Kidney glomerular epithelial cell (primary cell): Measurements from ENCODE around the gene TPO.

Experiments
- DNase-seq: peaks from one replicate; lab custom pipeline; 2025; lab: John Stamatoyannopoulos, UW

TPO gene

DNA sequence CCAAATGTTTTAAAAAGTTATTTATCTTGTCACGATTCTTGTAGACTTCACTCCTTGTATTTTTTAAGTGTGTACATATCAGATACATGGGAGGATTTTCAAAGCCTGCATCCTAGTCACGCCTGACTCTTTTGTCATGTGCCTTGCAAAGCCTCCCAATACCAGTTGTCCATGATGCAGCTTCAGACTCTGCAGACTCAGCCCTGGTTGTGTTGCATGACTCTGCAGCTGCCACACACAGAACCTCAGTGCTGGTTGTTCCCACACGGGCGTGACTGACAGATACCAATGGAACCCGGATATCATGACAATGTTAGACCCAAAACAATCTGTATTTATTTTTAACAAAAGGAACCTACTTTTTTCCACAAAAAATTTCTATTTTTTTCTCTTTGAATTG lies 38.2 kb downstream of the TPO start:
- DNase-seq, result no peak

GRCh38 chr2:1453561-1453960 lies 40.3 kb downstream of the TPO start:
- DNase-seq, result no peak

GRCh38 chr2:1454346-1454745 lies 41.1 kb downstream of the TPO start:
- no peak for DNase-seq

- DNase-seq, result no peak
These were observed 42.2 kb downstream of the TPO start for GRCh38 chr2:1455466-1455865.

- DNase-seq, result no peak
These were observed 45.2 kb downstream of the TPO start for GRCh38 chr2:1458432-1458831.

DNA sequence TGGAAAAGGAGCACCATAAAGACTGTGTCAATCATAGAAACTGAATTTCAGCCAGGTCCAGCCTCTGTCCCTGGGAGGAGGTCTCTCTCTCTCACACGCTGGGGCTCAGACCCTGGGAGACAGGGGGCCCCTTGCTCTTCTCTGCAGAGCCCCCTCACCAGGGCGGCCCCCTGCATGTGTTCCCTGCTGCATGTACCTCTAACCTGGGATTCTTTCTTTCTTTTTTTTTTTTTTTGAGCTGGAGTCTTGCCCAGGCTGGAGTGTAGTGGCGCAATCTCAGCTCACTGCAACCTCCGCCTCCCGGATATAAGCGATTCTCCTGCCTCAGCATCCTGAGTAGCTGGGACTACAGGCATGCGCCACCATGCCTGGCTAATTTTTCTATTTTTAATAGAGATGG lies 46.5 kb downstream of the TPO start:
- DNase-seq, result no peak

GRCh38 chr2:1460851-1461418 lies 47.7 kb downstream of the TPO start:
- DNase-seq, result no peak

DNA sequence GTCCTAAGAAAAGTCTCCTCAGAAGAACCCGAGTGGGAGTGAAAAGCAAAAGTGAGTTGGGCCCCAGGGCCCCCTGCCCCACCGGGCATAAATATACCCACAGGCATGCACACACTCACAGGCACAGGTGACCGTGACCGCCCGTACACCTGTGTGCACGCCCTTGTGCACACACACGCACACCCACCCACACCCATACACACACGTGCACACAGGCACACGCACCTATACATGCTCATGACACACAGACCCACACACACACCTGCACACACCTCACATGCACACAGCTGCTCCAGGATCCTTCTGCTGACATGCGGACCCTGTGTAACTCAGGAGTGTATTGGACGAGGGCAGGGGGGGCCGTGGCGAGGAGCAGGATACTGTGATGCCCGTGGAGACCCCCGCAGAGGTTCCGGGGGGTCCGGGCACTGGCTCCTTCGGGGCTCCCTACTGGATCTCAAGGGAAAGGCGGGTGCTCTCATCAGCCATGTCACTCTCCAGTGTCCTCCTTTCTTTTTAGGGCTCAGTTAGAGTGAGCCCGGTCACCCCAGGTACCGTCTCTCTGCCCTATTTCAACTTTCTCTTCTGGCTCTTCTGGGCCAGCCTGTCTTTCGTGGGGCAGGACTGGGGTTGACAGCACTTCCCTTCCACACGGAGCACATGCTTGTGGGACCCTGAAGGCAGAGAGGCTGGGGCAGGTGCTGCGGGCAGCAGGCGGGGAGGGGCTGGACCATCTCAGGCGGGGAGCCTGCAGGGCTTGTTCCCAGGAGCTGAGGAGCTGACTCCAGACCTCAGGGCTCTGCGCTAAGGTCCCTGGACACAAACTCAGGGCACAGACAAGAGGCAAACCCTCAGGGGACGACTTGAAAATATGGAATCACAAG lies 48.5 kb downstream of the TPO start:
- DNase-seq, result no peak

GRCh38 chr2:1462994-1463393 lies 49.7 kb downstream of the TPO start:
- DNase-seq, result no peak

GRCh38 chr2:1472350-1472749 lies 59.1 kb downstream of the TPO start:
- no peak for DNase-seq

GRCh38 chr2:1476617-1477195 lies 63.4 kb downstream of the TPO start:
- no peak for DNase-seq

GRCh38 chr2:1477196-1478040 lies 64.2 kb downstream of the TPO start:
- no peak for DNase-seq

DNA sequence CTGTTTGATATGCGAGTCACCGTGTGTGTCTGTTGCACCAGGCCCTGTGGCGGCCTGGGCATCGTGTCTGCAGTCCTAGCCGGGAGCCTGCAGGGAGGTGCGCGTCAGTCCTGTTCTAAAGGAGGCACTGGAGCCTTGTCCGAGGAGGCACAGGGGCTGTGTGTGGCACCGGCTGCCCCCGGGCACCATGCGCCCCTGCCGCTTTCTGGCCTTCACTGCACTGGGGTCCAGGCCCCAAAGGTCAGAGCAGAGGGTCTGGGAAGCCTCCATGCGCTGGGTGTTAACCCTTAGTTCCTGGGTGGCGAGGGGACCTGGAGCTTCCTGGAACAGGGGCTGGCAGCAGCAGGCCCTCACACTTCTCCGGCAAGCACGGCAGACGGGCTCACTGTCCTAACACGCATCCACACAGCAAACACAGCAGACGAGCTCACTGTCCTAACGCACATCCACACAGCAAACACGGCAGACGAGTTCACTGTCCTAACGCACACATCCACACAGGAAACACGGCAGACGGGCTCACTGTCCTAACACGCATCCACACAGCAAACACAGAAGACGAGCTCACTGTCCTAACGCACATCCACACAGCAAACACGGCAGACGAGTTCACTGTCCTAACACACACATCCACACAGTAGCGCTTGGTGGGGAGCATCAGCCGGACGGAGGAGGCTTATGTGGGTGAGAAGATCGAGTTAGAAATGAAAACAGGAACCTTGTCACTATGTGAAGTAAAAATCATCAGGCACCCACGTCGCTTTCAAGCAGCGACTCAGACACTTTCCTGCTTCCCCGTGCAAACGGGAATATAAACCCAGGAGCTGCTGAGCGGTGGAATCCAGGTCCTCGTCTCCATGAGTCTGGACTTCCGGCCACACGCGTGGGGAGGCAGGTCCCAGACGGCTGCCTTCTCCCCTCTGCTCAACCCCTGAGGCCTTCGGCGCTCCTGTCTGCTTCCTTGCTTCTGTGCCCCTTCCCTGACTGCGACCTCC lies 65.3 kb downstream of the TPO start:
- DNase-seq, result no peak

GRCh38 chr2:1479346-1479745 lies 66.1 kb downstream of the TPO start:
- DNase-seq, result no peak

- no peak for DNase-seq
These were observed 67.4 kb downstream of the TPO start for GRCh38 chr2:1480671-1481076.

DNA sequence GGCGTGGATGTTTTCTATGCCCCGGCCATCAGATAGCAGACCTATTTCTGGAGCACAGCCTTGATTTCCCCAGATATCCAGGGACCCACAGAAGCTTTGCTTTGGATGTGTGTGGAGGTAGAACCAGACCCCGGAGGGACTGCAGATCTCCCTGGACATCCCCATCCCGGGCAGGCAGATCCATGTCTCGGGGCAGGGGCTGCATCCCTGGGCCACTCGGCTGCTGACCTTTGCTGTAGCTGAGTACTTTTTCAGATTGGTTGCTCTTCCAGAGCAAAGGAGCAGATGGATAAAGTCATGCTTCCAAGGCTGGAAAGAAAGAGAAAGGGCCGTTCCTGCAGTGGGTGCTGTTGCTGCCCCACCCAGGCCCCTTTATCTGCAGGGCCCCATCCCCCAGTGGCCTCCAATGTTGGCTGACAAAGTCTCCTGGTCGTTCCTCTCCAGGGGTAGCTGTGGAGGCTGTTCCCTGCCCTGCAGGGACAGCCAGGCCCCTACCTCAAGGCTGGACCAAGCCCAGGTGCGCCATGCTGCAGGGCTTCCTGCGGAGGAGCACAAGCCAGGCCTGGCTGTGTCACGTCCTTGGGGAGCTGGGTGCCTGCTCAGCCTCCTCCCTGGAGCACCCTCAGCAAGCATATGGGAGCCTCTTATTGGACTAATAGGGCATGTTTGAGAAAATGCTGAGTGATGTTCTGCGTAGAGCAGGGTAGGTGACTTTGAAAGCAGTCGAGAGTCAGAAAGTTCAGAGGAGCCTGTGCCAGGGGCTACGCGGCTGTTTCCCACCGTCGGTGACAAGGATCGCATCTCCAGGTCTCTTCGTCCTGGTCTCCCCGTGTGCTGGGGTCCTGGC lies 68.4 kb downstream of the TPO start:
- no peak for DNase-seq

DNA sequence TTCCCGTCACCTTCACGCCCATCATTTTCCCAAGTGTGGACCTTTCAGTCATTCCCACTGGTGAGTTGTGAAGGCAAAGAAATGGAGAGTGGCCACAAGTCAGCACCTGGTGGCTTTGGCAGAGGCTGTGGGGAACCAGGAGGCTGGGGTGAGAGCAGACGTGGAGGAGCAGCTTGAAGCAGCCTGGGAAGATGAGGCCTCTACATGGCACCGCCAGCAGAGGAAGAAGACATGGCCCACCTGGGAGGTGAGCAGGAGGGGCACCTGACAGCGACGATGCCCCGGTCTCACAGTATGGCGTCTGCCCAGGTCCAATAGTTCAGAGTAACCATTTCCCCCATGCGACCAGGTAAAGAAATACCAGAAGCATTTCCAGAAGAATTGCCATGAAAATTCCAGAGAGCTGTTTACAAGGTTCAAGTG lies 69.0 kb downstream of the TPO start:
- no peak for DNase-seq

- no peak for DNase-seq
These were observed 69.7 kb downstream of the TPO start for GRCh38 chr2:1482981-1483380.

DNA sequence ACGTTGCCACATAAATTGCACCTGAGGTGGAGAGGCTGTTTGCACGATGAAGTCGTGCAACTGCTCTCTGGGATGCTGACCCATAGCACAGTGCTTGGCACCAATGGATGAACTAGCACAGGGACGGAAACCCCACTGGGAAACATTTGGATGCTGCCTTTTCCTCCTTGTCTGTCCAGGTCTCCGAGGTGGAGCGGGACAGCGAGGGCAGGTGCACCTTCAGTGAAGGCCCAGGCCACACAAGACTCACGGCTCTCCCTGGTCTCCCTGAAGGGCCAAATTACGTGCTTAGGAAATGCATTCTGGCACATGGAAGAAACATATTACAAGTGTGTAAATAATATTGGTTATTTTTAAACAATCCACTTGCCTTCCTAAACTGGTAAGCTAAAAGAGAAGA lies 70.3 kb downstream of the TPO start:
- no peak for DNase-seq
